Mesodermal cell (in vitro differentiated cells): ENCODE measurements around the gene KIFC1. TPM values are rescaled to one million over a fixed set of nuclear protein-coding genes. Genes with fewer than 3 reads are reported as not detected.
"Not testable (repeated sequence)": the region's sequence is repeated elsewhere in the genome, so short reads cannot be mapped to it uniquely, and the experiment has no call there.

ENCODE experiments used
- H3K27ac ChIP-seq: 2 replicates; pipeline ENCODE4 v1.7.0; 2013; ENCODE audit warnings: mild to moderate bottlenecking, low read depth, low read length, moderate library complexity; ENCODE audit not compliant: severe bottlenecking
- H3K36me3 ChIP-seq: 2 replicates; pipeline ENCODE4 v1.7.1; 2013; ENCODE audit warnings: mild to moderate bottlenecking, low read length, moderate library complexity; ENCODE audit not compliant: control insufficient read depth, insufficient read depth
- H3K4me1 ChIP-seq: one replicate; pipeline ENCODE4 v1.7.1; 2013; ENCODE audit warnings: mild to moderate bottlenecking, low read length; ENCODE audit not compliant: insufficient read depth, control insufficient read depth, poor library complexity, severe bottlenecking
- H3K4me3 ChIP-seq: 2 replicates; pipeline ENCODE4 v1.7.0; 2013; ENCODE audit warnings: low read length, control low read depth, mild to moderate bottlenecking; ENCODE audit not compliant: insufficient read depth, poor library complexity, severe bottlenecking; ENCODE audit errors: extremely low read depth
- H3K9me3 ChIP-seq: 2 replicates; pipeline ENCODE4 v1.7.1; 2013; ENCODE audit warnings: mild to moderate bottlenecking, low read length, moderate library complexity; ENCODE audit not compliant: control insufficient read depth
- WGBS, 2 experiments: methylation state at CpG; one replicate each; pipeline ENCODE4 v1.1.5; 2013; ENCODE audit warnings: missing lambda C conversion rate in 2 of 2; ENCODE audit not compliant: insufficient coverage in 2 of 2; 5-methylcytosine and 5-hydroxymethylcytosine counted together
- polyA plus RNA-seq, 2 experiments: library from polyadenylated mRNA; stranded (reverse); fragments of 50-300 nt; gene quantifications; one replicate each; pipeline ENCODE4 v1.2.3, GENCODE V29; 2013

The KIFC1 gene, protein sequence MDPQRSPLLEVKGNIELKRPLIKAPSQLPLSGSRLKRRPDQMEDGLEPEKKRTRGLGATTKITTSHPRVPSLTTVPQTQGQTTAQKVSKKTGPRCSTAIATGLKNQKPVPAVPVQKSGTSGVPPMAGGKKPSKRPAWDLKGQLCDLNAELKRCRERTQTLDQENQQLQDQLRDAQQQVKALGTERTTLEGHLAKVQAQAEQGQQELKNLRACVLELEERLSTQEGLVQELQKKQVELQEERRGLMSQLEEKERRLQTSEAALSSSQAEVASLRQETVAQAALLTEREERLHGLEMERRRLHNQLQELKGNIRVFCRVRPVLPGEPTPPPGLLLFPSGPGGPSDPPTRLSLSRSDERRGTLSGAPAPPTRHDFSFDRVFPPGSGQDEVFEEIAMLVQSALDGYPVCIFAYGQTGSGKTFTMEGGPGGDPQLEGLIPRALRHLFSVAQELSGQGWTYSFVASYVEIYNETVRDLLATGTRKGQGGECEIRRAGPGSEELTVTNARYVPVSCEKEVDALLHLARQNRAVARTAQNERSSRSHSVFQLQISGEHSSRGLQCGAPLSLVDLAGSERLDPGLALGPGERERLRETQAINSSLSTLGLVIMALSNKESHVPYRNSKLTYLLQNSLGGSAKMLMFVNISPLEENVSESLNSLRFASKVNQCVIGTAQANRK
- 63.4 TPM for polyA plus RNA-seq (2013, experiment 1 of 2)
- polyA plus RNA-seq (2013, experiment 2 of 2) = 59.8 TPM

DNA sequence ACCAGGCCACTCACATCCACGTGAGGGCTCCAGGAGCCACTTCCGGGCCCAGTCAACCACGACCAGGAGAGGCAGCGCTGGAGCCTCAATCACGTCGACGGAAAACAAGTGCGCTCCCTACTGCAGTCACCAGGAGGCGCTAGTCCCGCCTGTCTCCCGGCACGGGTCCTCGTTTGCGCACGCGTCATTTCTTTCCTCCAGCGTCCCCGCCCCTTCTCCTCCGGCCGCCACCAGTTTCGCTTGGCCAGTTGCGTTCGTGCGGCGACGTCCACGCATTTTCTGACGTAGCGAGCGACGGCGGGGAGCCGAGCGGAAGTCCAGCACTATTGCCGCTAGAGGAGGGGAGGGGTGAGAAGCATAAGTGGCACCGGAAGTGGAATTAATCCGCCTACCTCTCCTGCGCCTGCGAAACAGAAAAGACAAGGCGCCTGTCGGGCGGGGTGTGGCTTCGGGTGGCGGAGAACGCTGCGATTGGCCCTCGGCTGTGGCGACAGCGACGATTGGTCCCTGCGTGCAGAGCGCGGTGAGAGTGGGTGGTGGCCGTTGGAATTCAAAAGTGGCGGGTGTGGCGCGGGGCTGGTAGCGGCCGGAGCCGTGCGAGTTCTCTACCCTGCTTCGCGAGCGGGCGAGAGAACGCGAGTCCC, at the start of gene KIFC1:
Gene KIFC1 (plus strand): TSS at position 546 of the 644 bp plus-strand sequence. CDS start 163 bp downstream, outside the sequence.
- Histone ChIP-seq H3K4me3 (peak within 1 kb of the TSS; percentile 98), H3K27ac (peak within 1 kb of the TSS; percentile 85), H3K36me3 (peaks cover 15% of the 10 kb centered on the region), H3K4me1 (peaks cover 15% of the 10 kb centered on the region), H3K9me3 (no peaks in the 10 kb centered on the region)
- 0% methylated on average over 39 to 49 of the region's 67 CpGs for WGBS, 2 experiments

DNA sequence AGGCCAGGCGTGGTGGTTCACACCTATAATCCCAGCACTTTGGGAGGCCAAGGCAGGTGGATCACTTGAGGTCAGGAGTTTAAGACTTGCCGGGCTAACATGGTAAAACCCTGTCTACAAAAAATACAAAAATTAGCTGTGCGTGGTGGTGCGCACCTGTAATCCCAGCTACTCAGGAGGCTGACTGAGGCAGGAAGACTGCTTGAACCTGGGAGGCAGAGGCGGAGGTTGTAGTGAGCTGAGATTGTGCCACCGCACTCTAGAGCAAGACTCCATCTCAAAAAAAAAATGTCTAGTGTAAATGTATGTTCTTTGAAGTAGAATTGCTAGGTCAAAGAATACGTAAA, 48.0 kb upstream of the KIFC1 start:
- not testable (repeated sequence) for H3K4me3 ChIP-seq, H3K9me3 ChIP-seq
- WGBS, 2 experiments = 89 to 95% methylated on average over 7 of the region's 7 CpGs

DNA sequence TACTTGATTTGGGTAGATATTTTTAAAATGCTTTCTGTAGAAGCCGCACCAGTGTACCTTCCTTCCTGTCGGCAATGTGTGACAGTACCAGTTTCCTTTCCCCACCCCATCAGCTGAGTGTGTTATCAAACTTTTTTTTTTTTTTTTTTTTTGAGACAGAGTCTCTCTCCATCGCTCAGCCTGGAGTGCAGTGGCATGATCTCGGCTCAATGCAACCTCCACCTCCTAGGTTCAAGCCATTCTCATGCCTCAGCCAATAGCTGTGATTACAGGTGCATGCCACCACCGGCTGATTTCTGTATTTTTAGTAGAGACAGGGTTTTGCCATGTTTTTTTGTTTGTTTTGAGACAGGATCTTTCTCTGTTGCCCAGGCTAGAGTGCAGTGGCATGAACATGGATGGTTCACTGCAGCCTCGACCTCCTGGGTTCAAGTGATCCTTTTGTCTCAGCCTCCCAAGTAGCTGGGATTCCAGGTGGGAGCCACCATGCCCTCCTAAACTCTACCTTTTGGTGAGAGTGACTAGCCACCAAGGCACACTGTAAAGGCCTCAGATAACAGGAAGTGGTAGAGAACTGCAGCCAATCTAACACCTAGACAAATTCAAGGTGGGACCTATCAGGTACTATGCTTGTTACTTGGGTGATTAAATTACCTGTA, 47.5 kb upstream of the KIFC1 start:
- H3K4me3 ChIP-seq = no peak overlapping the region
- no peaks in the 10 kb centered on the region for H3K9me3 ChIP-seq
- H3K27ac ChIP-seq = no peak overlapping the region
- H3K36me3 ChIP-seq = no peaks in the 10 kb centered on the region
- H3K4me1 ChIP-seq = peaks cover 6% of the 10 kb centered on the region
- WGBS, 2 experiments = 87 to 92% methylated on average over 3 to 4 of the region's 6 CpGs

More for the DNA sequence above, 48.0 kb upstream of the KIFC1 start:
- H3K4me1 ChIP-seq, H3K27ac ChIP-seq, H3K36me3 ChIP-seq: not testable (repeated sequence)

DNA sequence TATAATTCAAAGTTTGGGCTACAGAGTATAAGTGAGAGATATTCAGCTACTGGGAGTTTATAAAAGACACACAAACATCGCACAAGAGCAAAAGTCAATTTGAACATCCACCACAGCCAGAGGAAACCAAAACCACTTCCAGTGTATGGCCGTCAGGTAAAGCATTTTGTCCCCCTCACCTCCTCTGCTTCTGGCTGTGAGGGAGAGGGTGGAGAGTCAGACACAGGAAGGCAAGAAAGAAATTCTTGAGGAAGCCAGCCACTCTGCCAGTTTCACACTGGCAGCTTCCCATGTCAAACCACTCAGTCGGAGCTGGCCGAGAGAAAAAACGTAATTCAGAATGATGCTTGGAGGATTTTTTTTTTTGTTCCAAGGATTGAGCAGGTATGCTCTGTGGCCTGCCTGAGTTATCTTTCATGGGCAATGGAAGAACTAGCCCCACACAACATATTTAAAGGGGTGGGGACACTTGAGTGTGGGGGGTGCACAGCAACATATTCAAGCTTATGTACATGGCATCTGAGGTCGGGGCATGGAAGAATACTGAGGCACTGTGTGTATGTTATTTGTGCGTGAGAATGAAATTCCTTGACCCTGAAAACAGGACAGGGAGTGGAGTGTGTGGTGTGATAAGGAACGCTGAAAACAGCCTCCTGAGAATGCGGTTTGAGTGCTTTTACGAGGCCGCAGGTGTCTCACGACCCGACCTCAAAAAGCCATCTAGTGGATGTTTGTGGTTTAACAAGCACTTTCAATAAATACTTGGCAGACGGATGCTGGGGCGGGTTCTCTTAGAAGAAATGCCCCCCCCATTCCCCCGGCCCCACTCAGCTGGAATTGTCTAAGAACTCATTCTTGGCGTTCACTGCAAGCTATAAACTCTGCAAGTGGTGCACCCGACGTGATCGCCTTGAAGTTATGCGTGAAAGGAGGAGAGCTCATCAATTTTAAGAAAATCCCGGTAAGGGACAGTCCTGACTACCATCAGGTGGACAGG, 46.6 kb upstream of the KIFC1 start:
- H3K9me3 ChIP-seq = no peaks in the 10 kb centered on the region
- H3K36me3 ChIP-seq = no peaks in the 10 kb centered on the region
- H3K4me1 ChIP-seq = peaks cover 6% of the 10 kb centered on the region
- WGBS, 2 experiments = 18 to 33% methylated on average over 16 to 17 of the region's 22 CpGs
- H3K4me3 ChIP-seq = no peak overlapping the region
- H3K27ac ChIP-seq = no peak overlapping the region

DNA sequence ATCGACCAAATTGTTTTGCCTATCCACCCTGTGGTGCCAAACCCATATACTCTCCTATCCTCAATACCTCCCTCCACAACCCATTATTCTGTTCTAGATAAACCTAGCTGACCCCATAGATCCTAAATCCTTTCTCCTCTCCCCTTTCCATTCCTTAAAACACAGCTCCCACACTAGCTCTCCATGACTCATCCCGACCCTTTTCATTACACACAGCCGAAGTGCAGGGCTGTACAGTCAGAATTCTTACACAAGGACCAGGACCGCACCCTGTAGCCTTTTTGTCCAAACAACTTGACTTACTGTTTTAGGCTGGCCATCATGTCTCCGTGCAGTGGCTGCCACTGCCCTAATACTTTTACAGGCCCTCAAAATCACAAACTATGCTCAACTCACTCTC, 44.7 kb upstream of the KIFC1 start:
- 90 to 92% methylated on average over 5 of the region's 5 CpGs for WGBS, 2 experiments

DNA sequence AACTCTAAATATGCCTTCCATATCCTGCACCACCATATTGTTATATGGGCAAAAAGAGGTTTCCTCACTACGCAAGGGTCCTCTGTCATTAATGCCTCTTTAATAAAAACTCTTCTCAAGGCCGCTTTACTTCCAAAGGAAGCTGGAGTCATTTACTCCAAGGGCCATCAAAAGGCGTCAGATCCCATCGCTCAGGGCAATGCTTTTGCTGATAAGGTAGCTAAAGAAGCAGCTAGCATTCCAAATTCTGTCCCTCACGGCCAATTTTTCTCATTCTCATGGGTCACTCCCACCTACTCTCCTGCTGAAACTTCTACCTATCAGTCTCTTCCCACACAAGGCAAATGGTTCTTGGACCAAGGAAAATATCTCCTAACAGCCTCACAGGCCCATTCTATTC, 43.8 kb upstream of the KIFC1 start:
- Histone ChIP-seq H3K27ac (no peak overlapping the region), H3K36me3 (no peaks in the 10 kb centered on the region), H3K4me3 (no peak overlapping the region), H3K4me1 (peaks cover 6% of the 10 kb centered on the region), H3K9me3 (no peaks in the 10 kb centered on the region)
- WGBS, 2 experiments = 91 to 98% methylated on average over 3 to 4 of the region's 5 CpGs

More for the DNA sequence above, 44.7 kb upstream of the KIFC1 start:
- not testable (repeated sequence) for H3K27ac ChIP-seq, H3K36me3 ChIP-seq, H3K4me1 ChIP-seq, H3K4me3 ChIP-seq, H3K9me3 ChIP-seq

DNA sequence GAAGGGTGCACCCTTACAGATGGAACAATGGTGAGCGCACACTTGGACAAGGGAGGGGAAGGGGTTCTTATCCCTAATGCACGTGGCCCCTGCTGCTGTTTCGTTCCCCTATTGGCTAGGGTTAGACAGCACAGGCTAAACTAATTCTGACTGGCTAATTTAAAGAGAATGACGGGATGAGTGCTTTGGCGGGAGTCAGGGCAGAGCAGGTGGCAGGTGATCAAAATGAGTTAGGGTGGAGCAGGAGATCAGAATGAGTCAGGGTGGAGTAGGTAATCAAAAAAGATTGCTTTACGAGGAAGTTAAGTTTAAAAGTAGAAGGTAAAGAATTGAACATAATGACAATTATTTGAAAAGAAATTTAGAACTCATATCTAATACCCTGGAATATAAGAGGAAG, 35.8 kb upstream of the KIFC1 start:
- not testable (repeated sequence) for H3K27ac ChIP-seq, H3K9me3 ChIP-seq, H3K4me3 ChIP-seq, H3K4me1 ChIP-seq, H3K36me3 ChIP-seq
- WGBS, 2 experiments = 87 to 93% methylated on average over 4 to 5 of the region's 6 CpGs

DNA sequence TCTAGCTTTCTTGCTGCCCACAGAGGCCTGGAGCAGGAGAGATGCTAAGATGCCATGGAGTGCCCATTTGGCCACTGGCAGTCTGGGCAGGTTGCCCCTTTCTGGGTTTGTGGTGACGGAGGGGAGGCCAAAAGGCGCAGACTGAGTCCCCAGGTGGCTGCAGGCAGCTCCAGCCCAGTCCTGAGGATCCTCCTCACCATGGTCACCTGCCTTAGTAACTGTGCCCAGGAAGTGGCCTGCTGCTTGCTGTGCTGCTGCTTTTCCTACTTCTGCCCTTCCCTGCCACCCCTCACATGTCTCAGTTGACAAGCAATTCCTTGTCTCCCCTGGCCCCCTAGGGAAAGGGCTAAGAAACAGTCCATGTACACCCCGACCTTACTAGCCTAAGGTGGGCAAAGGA, 35.3 kb upstream of the KIFC1 start:
- H3K4me3 ChIP-seq = no peak overlapping the region
- 100% methylated on average over 2 of the region's 3 CpGs; no CpG with 5 or more reads in 1 of the 2 experiments for WGBS, 2 experiments
- H3K36me3 ChIP-seq = no peaks in the 10 kb centered on the region
- no peaks in the 10 kb centered on the region for H3K4me1 ChIP-seq
- no peaks in the 10 kb centered on the region for H3K9me3 ChIP-seq
- H3K27ac ChIP-seq = no peak overlapping the region

DNA sequence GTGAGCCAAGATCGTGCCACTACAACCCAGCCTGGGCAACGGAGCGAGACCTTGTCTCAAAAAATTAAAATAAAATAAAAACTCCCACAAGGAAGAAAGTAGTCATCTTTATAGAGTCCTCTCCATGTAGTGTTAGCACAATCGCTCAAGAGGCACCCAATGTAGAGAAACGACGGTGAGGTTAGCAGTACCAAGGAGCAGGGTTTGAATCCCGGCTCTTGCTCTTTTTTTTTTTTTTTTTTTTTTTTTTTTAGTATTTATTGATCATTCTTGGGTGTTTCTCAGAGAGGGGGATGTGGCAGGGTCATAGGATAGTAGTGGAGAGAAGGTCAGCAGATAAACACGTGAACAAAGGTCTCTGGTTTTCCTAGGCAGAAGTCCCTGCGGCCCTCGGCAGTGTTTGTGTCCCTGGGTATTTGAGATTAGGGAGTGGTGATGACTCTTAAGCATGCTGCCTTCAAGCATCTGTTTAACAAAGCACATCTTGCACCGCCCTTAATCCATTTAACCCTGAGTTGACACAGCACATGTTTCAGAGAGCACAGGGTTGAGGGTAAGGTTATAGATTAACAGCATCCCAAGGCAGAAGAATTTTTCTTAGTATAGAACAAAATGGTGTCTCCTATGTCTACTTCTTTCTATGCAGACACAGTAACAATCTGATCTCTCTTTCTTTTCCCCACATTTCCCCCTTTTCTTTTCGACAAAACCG, 34.3 kb upstream of the KIFC1 start:
- not testable (repeated sequence) for H3K4me3 ChIP-seq, H3K27ac ChIP-seq, H3K9me3 ChIP-seq, H3K36me3 ChIP-seq, H3K4me1 ChIP-seq
- WGBS, 2 experiments = 95% methylated on average over 3 of the region's 13 CpGs; no CpG with 5 or more reads in 1 of the 2 experiments
